Measurements from ENCODE around the gene EIF5AL1.
"Not testable (repeated sequence)": the region's sequence is repeated elsewhere in the genome, so short reads cannot be mapped to it uniquely, and the experiment has no call there.

GRCh38 chr10:79503787-79504186 is 8.5 kb upstream of the EIF5AL1 start:
- not testable (repeated sequence) for TF ChIP-seq EZH2 (IDR thresholded peaks at IDR 0.05); POLR2AphosphoS5 (IDR thresholded peaks at IDR 0.05; ENCODE audit: borderline replicate concordance, low read depth, low read length); FOXP2 (optimal IDR thresholded peaks at IDR 0.05; ENCODE audit: control extremely low read depth, extremely low read length, insufficient read depth)

Data from SK-N-MC (cell line).